ENCODE results near the gene CREB3L2. TPM values are rescaled to one million over a fixed set of nuclear protein-coding genes. Genes with fewer than 3 reads are reported as not detected.

CREB3L2 gene
- total and polyA plus RNA-seq, 2 of the 8 experiments (the other 6 are each of a cell fraction or from before 2014, with no cell fraction given) = 14.4 to 48.3 TPM

DNA sequence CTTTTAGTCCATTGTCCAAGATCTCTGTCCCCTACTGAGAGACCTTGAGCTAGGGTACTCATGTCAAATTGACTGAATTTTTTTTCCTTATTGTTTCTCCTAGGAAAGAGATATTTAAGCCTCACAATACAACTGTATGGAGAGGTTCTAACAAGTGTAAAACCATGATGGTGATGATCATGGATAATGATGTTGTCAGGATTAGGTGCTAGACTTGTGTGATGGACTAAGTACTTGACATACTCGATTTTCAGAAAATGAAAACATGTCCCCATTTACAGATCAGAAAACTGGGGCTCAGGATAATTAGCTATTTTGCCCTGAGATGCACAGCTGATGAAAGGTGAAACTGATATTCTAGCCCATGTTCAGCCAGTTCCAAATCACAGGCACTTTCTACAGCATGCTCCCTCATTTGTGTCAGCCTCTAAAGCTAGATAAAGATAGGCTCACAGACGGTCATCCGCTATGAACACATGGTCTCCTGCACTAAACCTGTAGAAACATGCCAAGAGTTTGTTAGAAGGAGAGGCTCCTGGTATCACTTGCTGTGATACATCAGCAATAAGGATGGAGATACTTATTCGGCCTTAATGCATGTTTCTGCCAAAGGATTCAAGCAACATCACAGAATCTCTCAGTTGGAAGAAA is 67.6 kb downstream of the CREB3L2 start:
- H3K79me1 ChIP-seq (ENCODE audit: low read depth, low read length) = peaks cover 7% of the 10 kb centered on the region; the same call in 1 of the 2 replicates
- H3K9ac ChIP-seq (replicated peaks in 1 of 4; ENCODE audit: extremely low read depth in 1 of 4, low read depth in 3 of 4, low read length in 3 of 4) = no peak overlapping the region
- H3K4me3 ChIP-seq (ENCODE audit: extremely low read depth in 1 of 4, insufficient read depth in 2 of 4, low read depth in 3 of 4, low read length in 4 of 4) = no peak overlapping the region
- CTCF ChIA-PET (ENCODE audit: partially characterized antibody) = interaction anchor here (0.7 to 2.5 kb wide), 3 partner anchors 56 to 726 kb away, joined by 3 to 12 read pairs (median 3); partner anchors contain the start of gene CREB3L2
- H2AFZ ChIP-seq (ENCODE audit: low read length) = no peak overlapping the region
- H2BK120ac ChIP-seq (replicated peaks; ENCODE audit: low read depth, low read length) = no peak overlapping the region
- no peaks in the 10 kb centered on the region for H3K36me3 ChIP-seq (ENCODE audit: control insufficient read depth in 2 of 4, insufficient read depth in 4 of 4, low read length in 3 of 4)
- FAIRE-seq = no peak
- no peaks in the 10 kb centered on the region for H3K23me2 ChIP-seq (ENCODE audit: low read depth, low read length)
- no peaks in the 10 kb centered on the region for H3K9me3 ChIP-seq (ENCODE audit: insufficient read depth in 2 of 2, low read depth in 1 of 2, low read length in 1 of 2)
- H4K20me1 ChIP-seq (replicated peaks in 1 of 2; ENCODE audit: control insufficient read depth in 1 of 2, insufficient read depth in 2 of 2, low read length in 2 of 2) = no peaks in the 10 kb centered on the region
- POLR2A ChIA-PET (ENCODE audit: partially characterized antibody) = interaction anchor here (1.3 kb wide), 1 partner anchor 20 kb away, joined by 3 read pairs; no protein-coding TSS in a partner anchor
- WGBS, 2 experiments (ENCODE audit: extremely low coverage in 1 of 2, insufficient coverage in 1 of 2, insufficient read length in 1 of 2, insufficient replicate concordance in 2 of 2, low coverage in 1 of 2, low lambda C conversion rate in 2 of 2, missing lambda C conversion rate in 1 of 2) = 88% methylated on average over 4 of the region's 4 CpGs; no CpG with 5 or more reads in 1 of the 2 experiments
- no peak overlapping the region for H3K4ac ChIP-seq (replicated peaks; ENCODE audit: insufficient read length, low read depth, low read length)
- no peaks in the 10 kb centered on the region for H3K27me3 ChIP-seq (replicated peaks in 1 of 4; ENCODE audit: control insufficient read depth in 3 of 4, extremely low read depth in 1 of 4, insufficient read depth in 3 of 4, low read length in 3 of 4)
- H3K14ac ChIP-seq (ENCODE audit: insufficient read length) = no peak overlapping the region
- H4K8ac ChIP-seq (ENCODE audit: extremely low read depth, insufficient read depth, low read length) = no peak overlapping the region
- H3K27ac ChIP-seq (ENCODE audit: low read depth, low read length) = no peak overlapping the region
- H3K23ac ChIP-seq (ENCODE audit: insufficient read length) = no peak overlapping the region
- DNase-seq (ENCODE audit: low read depth in 1 of 2, low spot score in 2 of 2) = no peak
- no peak overlapping the region for H3K18ac ChIP-seq (ENCODE audit: extremely low read depth, low read length)
- H2BK5ac ChIP-seq (ENCODE audit: low read depth, low read length) = no peak overlapping the region
- H4K5ac ChIP-seq (ENCODE audit: insufficient read length, low read depth, low read length) = no peak overlapping the region
- no peak overlapping the region for H4K91ac ChIP-seq (replicated peaks; ENCODE audit: insufficient read length, low read length)
- H2BK12ac ChIP-seq (ENCODE audit: low read depth, low read length) = no peak overlapping the region
- no peak overlapping the region for H2BK15ac ChIP-seq (ENCODE audit: low read length)
- peaks cover 3 to 49% of the 10 kb centered on the region in 2 experiments; a peak in 3 of 4 replicates for H3K79me2 ChIP-seq (ENCODE audit: control insufficient read depth in 1 of 2, insufficient read depth in 2 of 2, low read length in 2 of 2)
- TF ChIP-seq SAP30 (IDR thresholded peaks at IDR 0.05; ENCODE audit: insufficient read depth, insufficient replicate concordance, low read length) (no peak), SIN3A (conservative IDR thresholded peaks at IDR 0.05 in 1 of 2, IDR thresholded peaks at IDR 0.05 in 1 of 2; ENCODE audit: low read depth in 1 of 2, low read length in 2 of 2) (no peak), JUND (IDR thresholded peaks at IDR 0.05; ENCODE audit: low read length) (no peak)
- H3K4me1 ChIP-seq (replicated peaks in 1 of 4; ENCODE audit: control insufficient read depth in 3 of 4, insufficient read depth in 4 of 4, low read length in 3 of 4) = peaks cover 0 to 22% (median 2%) of the 10 kb centered on the region in 4 experiments; a peak in 3 of 7 replicates
- no peak overlapping the region for H2BK20ac ChIP-seq (ENCODE audit: low read length)
- H3K56ac ChIP-seq (replicated peaks; ENCODE audit: insufficient read length, low read depth, low read length) = no peak overlapping the region
- H2AK5ac ChIP-seq (ENCODE audit: low read depth, low read length) = no peak overlapping the region
- H3K4me2 ChIP-seq (ENCODE audit: insufficient read depth in 1 of 2, low read depth in 2 of 2, low read length in 2 of 2) = no peak overlapping the region
